ENCODE results near the gene PRR13.
"Not testable (repeated sequence)": the region's sequence is repeated elsewhere in the genome, so short reads cannot be mapped to it uniquely, and the experiment has no call there.

The PRR13 gene, protein sequence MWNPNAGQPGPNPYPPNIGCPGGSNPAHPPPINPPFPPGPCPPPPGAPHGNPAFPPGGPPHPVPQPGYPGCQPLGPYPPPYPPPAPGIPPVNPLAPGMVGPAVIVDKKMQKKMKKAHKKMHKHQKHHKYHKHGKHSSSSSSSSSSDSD

GRCh38 chr12:53441040-53441833 lies at the start of gene PRR13:
Gene PRR13 (plus strand): TSS chr12:53441734. CDS start chr12:53442715, 981 bp downstream.
- DNase-seq: peak; percentile 99

DNA sequence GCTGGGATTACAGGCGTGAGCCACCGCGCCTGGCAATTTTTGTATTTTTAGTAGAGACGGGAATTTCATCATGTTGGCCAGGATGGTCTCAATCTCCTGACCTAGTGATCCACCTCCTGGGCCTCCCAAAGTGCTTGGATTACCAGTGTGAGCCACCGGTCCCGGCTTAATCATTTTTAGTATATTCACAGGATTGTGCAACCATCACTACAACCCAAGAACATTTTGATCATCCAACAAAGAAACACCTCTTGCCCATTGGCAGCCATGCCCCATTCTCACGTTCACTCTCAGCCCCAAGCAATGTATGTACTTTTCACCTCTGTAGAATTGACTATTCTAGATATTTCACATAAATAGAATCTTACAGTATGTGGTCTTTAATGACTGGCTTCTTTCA lies 41.6 kb upstream of the PRR13 start:
- DNase-seq: no peak

DNA sequence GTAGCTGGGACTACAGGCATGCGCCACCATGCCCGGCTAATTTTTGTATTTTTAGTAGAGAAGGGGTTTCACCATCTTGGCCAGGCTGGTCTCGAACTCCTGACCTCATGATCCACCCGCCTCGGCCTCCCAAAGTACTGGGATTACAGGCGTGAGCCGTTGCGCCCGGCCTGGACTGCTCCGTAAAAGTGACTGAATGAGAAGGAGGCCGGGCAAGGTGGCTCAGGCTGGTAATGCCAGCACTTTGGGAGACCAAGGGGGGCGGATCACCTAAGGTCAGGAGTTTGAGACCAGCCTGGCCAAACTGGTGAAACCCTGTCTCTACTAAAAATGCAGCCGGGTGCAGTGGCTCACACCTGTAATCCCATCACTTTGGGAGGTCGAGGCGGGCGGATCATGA lies 39.2 kb upstream of the PRR13 start:
- not testable (repeated sequence) for DNase-seq

- no peak for DNase-seq
Observed at GRCh38 chr12:53402871-53403270, 38.7 kb upstream of the PRR13 start.

DNA sequence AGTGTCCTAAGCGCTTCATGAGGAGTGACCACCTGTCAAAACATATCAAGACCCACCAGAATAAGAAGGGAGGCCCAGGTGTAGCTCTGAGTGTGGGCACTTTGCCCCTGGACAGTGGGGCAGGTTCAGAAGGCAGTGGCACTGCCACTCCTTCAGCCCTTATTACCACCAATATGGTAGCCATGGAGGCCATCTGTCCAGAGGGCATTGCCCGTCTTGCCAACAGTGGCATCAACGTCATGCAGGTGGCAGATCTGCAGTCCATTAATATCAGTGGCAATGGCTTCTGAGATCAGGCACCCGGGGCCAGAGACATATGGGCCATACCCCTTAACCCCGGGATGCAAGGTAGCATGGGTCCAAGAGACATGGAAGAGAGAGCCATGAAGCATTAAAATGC lies 30.6 kb upstream of the PRR13 start:
- no peak for DNase-seq

- DNase-seq: no peak
Observed at GRCh38 chr12:53413485-53414204, 27.9 kb upstream of the PRR13 start.

DNA sequence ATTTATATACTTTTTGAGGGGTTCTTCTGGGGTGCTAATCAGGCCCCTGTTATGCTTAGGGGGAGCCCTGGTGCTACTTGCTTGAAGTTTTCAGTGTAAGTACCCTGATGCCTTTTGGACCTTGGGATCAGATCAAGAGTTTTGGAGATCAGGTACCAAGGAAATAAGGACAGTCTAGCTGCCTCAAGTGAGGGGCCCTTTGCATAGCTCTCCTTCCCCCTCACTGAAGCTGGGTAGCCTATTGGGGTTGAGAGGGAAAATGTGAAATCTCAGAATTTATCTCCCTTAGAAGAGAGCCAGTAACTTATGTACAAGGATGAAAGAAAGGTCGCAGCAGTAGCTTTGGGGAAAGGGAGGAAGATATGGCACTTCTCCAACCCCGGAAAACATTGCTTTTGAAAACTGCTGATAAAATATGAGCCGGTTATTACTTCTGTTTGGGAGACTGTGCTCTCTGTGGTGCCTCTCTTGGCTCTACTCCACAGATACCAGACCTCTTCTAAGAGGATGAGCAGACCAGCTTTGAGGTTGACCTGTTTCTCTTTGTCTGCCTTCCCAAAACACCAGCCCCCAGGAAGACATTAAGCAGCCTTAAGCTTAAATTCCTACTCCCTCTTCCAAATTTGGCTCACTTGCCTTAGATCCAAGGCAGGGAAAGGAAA lies 26.6 kb upstream of the PRR13 start:
- DNase-seq: no peak

DNA sequence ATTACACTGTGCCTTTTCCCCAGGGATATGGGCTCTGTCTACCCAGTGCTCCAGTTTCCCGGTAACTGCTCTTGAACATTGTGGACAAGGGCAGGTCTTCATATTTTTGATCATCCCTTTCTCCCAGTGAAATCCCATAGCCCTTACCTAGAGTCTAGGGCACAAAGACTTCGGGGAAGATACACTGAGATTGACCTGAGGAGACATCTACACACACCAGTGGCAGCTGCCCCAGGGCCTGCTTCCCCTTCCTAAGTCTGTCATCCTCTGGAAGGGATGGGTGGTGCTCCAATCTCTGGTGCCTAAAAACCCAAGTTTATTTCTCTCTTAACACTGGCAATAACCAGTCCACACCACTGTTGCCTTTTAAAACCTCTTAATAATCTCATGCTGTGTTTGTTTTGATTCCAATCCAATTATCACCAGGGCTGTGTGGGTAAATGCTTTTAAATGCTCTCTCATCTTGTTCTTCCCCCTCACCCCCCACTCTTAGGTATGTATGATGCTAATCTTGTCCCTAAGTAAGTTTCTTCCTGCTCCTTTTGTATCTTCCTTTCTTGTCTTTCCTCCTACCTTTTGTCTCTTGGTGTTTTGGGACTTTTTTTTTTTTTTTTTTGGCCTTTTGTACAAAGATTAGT lies 25.7 kb upstream of the PRR13 start:
- not testable (repeated sequence) for DNase-seq

DNA sequence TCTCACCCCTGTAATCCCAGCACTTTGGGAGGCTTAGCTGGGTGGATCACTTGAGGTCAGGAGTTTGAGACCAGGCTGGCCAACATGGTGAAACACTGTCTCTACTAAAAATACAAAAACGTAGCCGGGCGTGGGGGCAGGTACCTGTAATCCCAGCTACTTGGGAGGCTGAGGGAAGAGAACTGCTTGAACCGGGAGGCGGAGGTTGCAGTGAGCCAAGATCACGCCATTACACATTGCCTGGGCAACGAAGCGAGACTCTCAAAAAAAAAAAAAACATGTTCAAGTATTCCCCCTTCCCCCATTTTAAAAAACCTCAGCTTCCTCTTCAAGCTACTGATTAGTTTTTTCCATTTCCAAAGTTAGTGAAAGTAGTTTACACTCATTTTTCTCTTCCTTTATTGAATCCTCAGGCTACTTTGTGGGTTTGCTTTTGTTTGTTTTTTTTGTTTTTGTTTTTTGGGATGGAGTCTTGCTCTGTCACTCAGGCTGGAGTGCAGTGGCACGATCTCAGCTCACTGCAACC lies 24.2 kb upstream of the PRR13 start:
- DNase-seq: not testable (repeated sequence)

- DNase-seq: no peak
Observed at GRCh38 chr12:53418221-53418620, 23.3 kb upstream of the PRR13 start.

DNA sequence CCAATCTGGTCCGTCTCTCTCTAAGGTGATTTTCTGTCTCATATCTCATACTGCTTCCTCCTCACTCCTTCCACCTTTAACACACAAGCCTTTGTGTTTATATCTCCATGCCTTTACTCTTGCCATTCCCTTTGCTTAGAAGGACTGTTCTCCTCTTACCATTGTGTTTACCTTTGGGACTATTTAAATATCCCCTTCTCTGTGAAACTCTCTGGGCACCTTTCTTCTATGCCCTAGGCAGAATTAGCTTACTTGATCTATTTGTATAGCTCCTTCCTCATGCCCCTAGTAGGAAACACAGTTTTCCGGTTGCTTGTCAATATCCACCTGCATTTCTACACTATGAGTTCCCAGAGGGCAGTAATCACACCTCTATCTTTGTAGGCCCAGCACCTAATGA lies 21.8 kb upstream of the PRR13 start:
- peak; percentile 63 for DNase-seq

DNA sequence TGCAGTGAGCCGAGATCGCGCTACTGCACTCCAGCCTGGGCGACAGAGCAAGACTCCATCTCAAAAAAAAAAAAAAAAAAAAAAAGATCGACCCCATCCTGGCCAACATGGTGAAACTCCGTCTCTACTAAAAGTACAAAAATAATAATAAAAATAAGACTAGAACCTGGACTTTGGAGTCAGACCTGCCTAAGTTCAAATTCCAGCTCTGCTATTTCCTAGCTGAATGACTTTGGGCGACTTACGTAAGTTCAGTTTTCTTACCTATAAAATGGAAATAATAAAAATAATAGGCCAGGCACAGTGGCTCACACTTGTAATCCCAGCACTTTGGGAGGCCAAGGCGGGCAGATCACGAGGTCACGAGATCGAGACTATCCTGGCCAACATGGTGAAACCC lies 19.3 kb upstream of the PRR13 start:
- DNase-seq: not testable (repeated sequence)

GRCh38 chr12:53423597-53423996 lies 17.9 kb upstream of the PRR13 start, which contains the start of gene AMHR2:
Gene AMHR2 (plus strand): TSS chr12:53423855. CDS start chr12:53423935, 80 bp downstream.
- no peak for DNase-seq

DNA sequence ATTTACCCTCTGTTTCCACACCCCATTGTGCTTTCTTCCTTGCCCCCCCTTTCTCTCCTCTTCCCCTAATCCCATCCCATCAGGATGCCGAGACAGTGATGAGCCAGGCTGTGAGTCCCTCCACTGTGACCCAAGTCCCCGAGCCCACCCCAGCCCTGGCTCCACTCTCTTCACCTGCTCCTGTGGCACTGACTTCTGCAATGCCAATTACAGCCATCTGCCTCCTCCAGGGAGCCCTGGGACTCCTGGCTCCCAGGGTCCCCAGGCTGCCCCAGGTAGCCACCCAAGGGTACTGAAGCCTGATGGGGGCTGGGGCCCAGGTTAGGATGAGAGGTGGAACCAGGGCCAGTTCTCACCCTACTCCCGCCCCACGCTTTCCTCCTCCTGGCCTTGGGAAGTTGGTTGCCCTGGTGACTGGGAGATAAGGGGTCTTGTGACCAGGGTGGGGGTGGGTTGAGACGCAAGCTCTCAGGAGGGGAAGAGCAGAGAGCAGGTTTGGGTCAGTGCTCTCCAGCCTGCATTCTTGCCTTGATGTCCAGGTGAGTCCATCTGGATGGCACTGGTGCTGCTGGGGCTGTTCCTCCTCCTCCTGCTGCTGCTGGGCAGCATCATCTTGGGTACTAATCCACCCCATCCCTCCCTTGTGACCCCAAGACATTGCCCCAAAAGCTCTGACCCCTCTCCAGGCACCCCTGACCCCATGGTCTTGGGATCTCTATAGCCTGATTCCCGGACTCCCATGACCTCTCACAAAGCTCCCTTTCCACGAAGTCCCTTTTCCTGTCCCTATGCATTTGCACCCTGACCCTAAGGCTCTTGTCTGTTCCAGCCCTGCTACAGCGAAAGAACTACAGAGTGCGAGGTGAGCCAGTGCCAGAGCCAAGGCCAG lies 16.7 kb upstream of the PRR13 start:
- no peak for DNase-seq

DNA sequence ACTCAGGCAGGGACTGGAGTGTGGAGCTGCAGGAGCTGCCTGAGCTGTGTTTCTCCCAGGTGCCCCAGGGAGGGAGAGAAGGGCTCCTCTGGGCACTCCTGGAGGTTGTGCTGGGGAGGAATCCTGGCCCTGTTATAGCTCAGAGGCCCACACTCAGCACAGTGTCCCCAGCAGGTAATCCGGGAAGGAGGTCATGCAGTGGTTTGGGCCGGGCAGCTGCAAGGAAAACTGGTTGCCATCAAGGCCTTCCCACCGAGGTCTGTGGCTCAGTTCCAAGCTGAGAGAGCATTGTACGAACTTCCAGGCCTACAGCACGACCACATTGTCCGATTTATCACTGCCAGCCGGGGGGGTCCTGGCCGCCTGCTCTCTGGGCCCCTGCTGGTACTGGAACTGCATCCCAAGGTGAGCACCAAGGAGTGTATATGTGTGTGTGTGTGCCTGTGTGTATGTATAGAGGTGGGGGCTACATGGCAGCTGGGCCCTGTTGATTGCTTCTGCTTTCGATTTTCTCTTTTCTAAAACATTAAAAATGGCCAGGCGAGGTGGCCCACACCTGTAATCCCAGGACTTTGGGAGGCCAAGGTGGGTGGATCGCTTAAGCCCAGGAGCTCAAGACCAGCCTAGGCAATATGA lies 15.9 kb upstream of the PRR13 start:
- DNase-seq: no peak

DNA sequence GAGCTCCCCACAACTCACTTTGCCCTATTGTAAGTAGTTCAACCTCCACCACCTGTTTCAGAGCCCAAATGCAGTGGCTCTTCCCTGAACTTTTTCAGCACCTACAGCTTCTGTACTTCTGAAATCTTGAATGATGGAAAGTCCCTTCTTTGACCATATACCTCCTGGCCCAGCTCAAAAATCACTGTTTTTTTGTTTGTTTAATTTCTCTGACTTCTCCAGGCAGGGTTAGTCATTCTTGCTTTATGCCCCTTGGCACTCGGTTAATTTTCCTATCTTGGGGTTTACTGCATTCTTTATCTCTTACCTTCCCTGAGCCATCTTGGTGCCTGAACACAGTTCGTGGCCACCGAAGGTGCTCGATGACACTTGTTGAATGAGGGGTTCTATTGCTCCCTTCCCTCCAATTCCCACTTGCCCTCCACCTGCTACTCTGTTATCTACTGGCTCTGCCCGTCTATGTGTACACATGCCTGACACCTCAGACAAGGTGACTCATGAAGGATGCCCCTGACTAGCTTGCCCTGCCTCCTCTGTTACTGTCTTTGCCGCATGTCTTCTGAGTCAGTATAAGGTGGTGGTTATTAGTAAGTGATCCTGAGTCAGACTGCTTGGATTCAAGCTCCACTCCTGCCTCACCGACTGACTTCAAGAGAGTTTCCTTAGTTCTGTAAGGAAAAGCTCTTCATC lies 13.5 kb upstream of the PRR13 start:
- DNase-seq: no peak

DNA sequence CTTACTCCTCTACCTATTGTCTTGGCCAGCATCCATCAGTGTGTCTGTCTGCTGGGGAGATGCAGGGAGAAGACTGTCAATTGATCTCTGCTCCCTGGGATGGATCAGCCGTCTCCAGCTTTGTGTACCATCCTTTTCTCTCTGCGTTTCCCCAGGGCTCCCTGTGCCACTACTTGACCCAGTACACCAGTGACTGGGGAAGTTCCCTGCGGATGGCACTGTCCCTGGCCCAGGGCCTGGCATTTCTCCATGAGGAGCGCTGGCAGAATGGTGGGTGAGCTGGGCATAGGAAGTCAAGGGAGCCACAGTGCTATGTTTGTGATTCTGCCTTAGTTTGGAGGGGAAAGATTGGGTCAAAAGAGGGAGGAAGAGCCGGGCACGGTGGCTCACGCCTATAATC lies 12.8 kb upstream of the PRR13 start:
- no peak for DNase-seq

DNA sequence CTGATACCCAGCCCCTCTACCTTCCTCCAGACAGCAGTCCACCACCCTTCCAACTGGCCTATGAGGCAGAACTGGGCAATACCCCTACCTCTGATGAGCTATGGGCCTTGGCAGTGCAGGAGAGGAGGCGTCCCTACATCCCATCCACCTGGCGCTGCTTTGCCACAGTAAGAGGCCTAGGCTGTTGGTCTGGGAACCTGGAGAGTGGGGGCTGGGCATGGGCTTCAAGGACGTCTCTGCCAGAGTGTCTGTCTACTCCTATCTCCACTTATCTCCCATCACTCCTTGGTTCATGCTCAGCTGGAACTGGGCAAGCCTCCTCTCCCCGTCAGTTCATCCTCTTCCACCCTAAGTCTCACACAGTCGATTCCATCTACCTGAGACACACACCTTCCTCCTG lies 11.4 kb upstream of the PRR13 start:
- no peak for DNase-seq

GRCh38 chr12:53431187-53431586 lies 10.3 kb upstream of the PRR13 start:
- no peak for DNase-seq

GRCh38 chr12:53435326-53435725 lies 6.2 kb upstream of the PRR13 start:
- DNase-seq: not testable (repeated sequence)
